ENCODE measurements around the gene NTHL1.

DNA sequence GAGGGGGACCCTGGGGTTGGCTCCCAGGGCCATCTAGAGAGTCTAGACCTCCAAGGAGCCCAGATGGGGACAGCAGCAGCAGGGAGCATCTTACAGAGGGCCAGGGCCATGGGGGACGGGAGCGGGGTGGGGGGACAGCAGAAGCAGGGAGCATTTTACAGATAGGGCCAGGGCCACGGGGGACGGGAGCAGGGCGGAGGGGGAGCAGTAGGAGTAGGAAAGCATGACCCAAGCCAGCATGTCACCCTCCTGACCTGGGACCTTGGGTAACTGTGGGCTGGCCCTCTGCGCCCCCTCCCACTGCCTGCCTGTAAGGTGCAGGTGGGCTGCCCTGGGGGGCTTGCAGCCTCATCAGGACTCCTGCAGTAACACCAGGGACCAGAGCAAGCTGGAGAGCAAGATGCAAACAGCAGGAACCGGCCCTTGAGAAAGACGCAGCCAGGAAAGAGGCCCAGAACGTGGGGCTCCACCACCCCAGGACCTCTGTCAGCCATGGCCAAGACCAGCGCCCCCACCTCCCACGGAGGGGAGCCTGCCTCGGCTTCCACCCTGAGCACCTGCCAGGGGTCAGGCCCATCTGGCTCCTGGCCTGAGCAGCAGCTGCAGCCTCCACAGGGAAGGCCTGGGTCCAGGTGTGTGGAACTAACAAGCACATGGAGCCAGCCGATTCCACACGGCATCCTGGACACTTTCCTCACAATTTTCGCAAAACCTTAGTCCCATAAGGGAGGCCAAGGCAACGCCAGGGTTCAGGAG lies 40.4 kb downstream of the NTHL1 start:
- TF ChIP-seq SP1 (IDR thresholded peaks at IDR 0.05) (no peak), BHLHE40 (IDR thresholded peaks at IDR 0.05; ENCODE audit: borderline replicate concordance) (no peak), ELF4 (IDR thresholded peaks at IDR 0.05) (no peak), TARDBP (IDR thresholded peaks at IDR 0.05) (no peak), FOXM1 (IDR thresholded peaks at IDR 0.05; ENCODE audit: borderline replicate concordance) (no peak), HDGF (IDR thresholded peaks at IDR 0.05; ENCODE audit: borderline replicate concordance) (no peak), ZNF384 (IDR thresholded peaks at IDR 0.05) (no peak), LEF1 (IDR thresholded peaks at IDR 0.05; ENCODE audit: borderline replicate concordance) (no peak), NFRKB (IDR thresholded peaks at IDR 0.05) (no peak), SUZ12 (IDR thresholded peaks at IDR 0.05) (no peak), ARNT (IDR thresholded peaks at IDR 0.05) (no peak), L3MBTL2 (conservative IDR thresholded peaks at IDR 0.05) (no peak), FOXA1 (IDR thresholded peaks at IDR 0.05) (no peak)
- TF ChIP-seq, protein P1, sequence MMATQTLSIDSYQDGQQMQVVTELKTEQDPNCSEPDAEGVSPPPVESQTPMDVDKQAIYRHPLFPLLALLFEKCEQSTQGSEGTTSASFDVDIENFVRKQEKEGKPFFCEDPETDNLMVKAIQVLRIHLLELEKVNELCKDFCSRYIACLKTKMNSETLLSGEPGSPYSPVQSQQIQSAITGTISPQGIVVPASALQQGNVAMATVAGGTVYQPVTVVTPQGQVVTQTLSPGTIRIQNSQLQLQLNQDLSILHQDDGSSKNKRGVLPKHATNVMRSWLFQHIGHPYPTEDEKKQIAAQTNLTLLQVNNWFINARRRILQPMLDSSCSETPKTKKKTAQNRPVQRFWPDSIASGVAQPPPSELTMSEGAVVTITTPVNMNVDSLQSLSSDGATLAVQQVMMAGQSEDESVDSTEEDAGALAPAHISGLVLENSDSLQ (IDR thresholded peaks at IDR 0.05) = no peak

Measured in HEK293T (cell line).